RKO (cell line): ENCODE measurements around the gene HSD11B2.

ENCODE experiments used
- DNase-seq: peaks from one replicate; pipeline ENCODE4 v3.0.0-alpha.2; 2016; ENCODE audit warnings: low spot score

Gene HSD11B2

GRCh38 chr16:67477960-67478554 is 47.1 kb downstream of the HSD11B2 start:
- DNase-seq = no peak

- DNase-seq = peak; percentile 97
Measured at GRCh38 chr16:67480833-67481560, 50.1 kb downstream of the HSD11B2 start, which contains the start of gene ATP6V0D1. ATP6V0D1 (minus strand) TSS chr16:67481157; CDS start chr16:67481086, 71 bp downstream.

GRCh38 chr16:67481561-67482232 is 50.8 kb downstream of the HSD11B2 start:
- DNase-seq = peak; percentile 60

- no peak for DNase-seq
Measured at GRCh38 chr16:67482233-67482924, 51.5 kb downstream of the HSD11B2 start.

- DNase-seq = no peak
Measured at GRCh38 chr16:67483150-67483549, 52.2 kb downstream of the HSD11B2 start, which contains the start of gene AGRP. AGRP (minus strand) TSS chr16:67483547; CDS start chr16:67483398, 149 bp downstream.

GRCh38 chr16:67483731-67484525 is 53.0 kb downstream of the HSD11B2 start:
- no peak for DNase-seq

- DNase-seq = no peak
Measured at GRCh38 chr16:67486805-67487204, 55.9 kb downstream of the HSD11B2 start.
